Mammary epithelial cell (primary cell): Measurements from ENCODE around the gene DENND1A.

ENCODE experiments used
- CTCF ChIP-seq, 2 donors: IDR thresholded peaks in 1 of 2; conservative IDR thresholded peaks in 1 of 2; 2 replicates each; pipeline ENCODE4 v1.5.1; 2011 to 2012; ENCODE audit warnings: inconsistent platforms in 2 of 2, low read length in 2 of 2, mild to moderate bottlenecking in 2 of 2, control low read depth in 1 of 2, low read depth in 1 of 2; ENCODE audit not compliant: insufficient read depth in 1 of 2; ENCODE audit errors: extremely low read depth in 1 of 2
- EZH2 ChIP-seq: IDR thresholded peaks from 2 replicates; pipeline ENCODE4 v1.6.1; 2012; ENCODE audit warnings: low read length, inconsistent platforms, borderline replicate concordance

GRCh38 chr9:123370526-123371227 lies 559.2 kb downstream of the DENND1A start:
- no peak for TF ChIP-seq EZH2
- TF ChIP-seq CTCF (conservative IDR thresholded peaks at IDR 0.05 in 1 of 2, IDR thresholded peaks at IDR 0.05 in 1 of 2; ENCODE audit: extremely low read depth in 1 of 2, insufficient read depth in 1 of 2, low read depth in 1 of 2, low read length in 2 of 2) = no peak
